H1 (cell line): ENCODE results near the gene SLC1A4. TPM values are rescaled to one million over a fixed set of nuclear protein-coding genes. Genes with fewer than 3 reads are reported as not detected.

Experiments
- CTCF ChIA-PET: fragments of 300-600 bp; sonication (Branson Sonifier 250); formaldehyde crosslinking; loops from one replicate; lab custom pipeline; 2021; ENCODE audit not compliant: partially characterized antibody; lab: Charles Lee
- POLR2A ChIA-PET: fragments of 300-600 bp; sonication (Branson Sonifier 250); formaldehyde crosslinking; loops from one replicate; lab custom pipeline; 2021; ENCODE audit warnings: inconsistent platforms; ENCODE audit not compliant: partially characterized antibody; lab: Charles Lee
- DNase-seq, 2 experiments: peaks; one replicate each; pipeline versions ENCODE4 v3.0.0 to v3.0.0-alpha.2; 2010 to 2022; ENCODE audit warnings: low spot score in 2 of 2, low read depth in 1 of 2, mixed read lengths in 1 of 2
- FAIRE-seq: peaks from 2 replicates; lab custom pipeline; 2011; peaks lifted over from hg19 to GRCh38; lab: Jason Lieb, UNC
- H2AFZ ChIP-seq: 2 replicates; pipeline ENCODE4 v1.8.1; 2012; ENCODE audit warnings: low read length, inconsistent platforms
- H2AK5ac ChIP-seq: 2 replicates; pipeline ENCODE4 v1.6.1; 2013; ENCODE audit warnings: low read depth, low read length
- H2BK120ac ChIP-seq: replicated peaks from 2 replicates; pipeline ENCODE3; 2013; ENCODE audit warnings: low read depth, low read length, inconsistent platforms
- H2BK12ac ChIP-seq: 2 replicates; pipeline ENCODE4 v1.6.1; 2013; ENCODE audit warnings: low read depth, low read length
- H2BK15ac ChIP-seq: 2 replicates; pipeline ENCODE4 v1.6.1; 2013; ENCODE audit warnings: low read length
- H2BK20ac ChIP-seq: 2 replicates; pipeline ENCODE4 v1.6.1; 2013; ENCODE audit warnings: low read length
- H2BK5ac ChIP-seq: 2 replicates; pipeline ENCODE4 v1.6.1; 2013; ENCODE audit warnings: low read depth, low read length
- H3K14ac ChIP-seq: 2 replicates; pipeline ENCODE4 v1.6.1; 2013; ENCODE audit warnings: inconsistent platforms; ENCODE audit not compliant: insufficient read length
- H3K18ac ChIP-seq: 2 replicates; pipeline ENCODE4 v1.6.1; 2013; ENCODE audit warnings: low read length; ENCODE audit errors: extremely low read depth
- H3K23ac ChIP-seq: 2 replicates; pipeline ENCODE4 v1.6.1; 2013; ENCODE audit warnings: inconsistent platforms; ENCODE audit not compliant: insufficient read length
- H3K23me2 ChIP-seq: 2 replicates; pipeline ENCODE4 v1.6.1; 2013; ENCODE audit warnings: low read depth, low read length
- H3K27ac ChIP-seq: 2 replicates; pipeline ENCODE4 v1.6.1; 2011; ENCODE audit warnings: low read depth, low read length, inconsistent platforms
- H3K27me3 ChIP-seq, 4 experiments: replicated peaks in 1 of 4; 1 replicate in 1 of 4; 2 replicates in 3 of 4; pipeline versions ENCODE4 v1.6.1 to v1.8.1; 2011 to 2013; ENCODE audit warnings: low read length in 3 of 4, mild to moderate bottlenecking in 3 of 4, inconsistent platforms in 2 of 4, mixed read lengths in 2 of 4, moderate library complexity in 1 of 4; ENCODE audit not compliant: control insufficient read depth in 3 of 4, insufficient read depth in 3 of 4; ENCODE audit errors: extremely low read depth in 1 of 4
- H3K36me3 ChIP-seq, 4 experiments: 2 replicates each; pipeline versions ENCODE4 v1.6.1 to v1.8.1; 2011 to 2013; ENCODE audit warnings: mild to moderate bottlenecking in 4 of 4, low read length in 3 of 4, moderate library complexity in 2 of 4, control low read depth in 1 of 4, inconsistent platforms in 1 of 4; ENCODE audit not compliant: insufficient read depth in 4 of 4, control insufficient read depth in 2 of 4
- H3K4ac ChIP-seq: replicated peaks from 2 replicates; pipeline ENCODE3; 2013; ENCODE audit warnings: low read length, low read depth, mixed read lengths, inconsistent platforms; ENCODE audit not compliant: insufficient read length
- H3K4me1 ChIP-seq, 4 experiments: replicated peaks in 1 of 4; 1 replicate in 1 of 4; 2 replicates in 3 of 4; pipeline versions ENCODE4 v1.6.1 to v1.8.1; 2011 to 2013; ENCODE audit warnings: low read length in 3 of 4, inconsistent platforms in 2 of 4, mixed read lengths in 1 of 4; ENCODE audit not compliant: insufficient read depth in 4 of 4, control insufficient read depth in 3 of 4
- H3K4me2 ChIP-seq, 2 experiments: 2 replicates each; pipeline versions ENCODE4 v1.6.1 to v1.8.1; 2011 to 2013; ENCODE audit warnings: low read depth in 2 of 2, low read length in 2 of 2, control low read depth in 1 of 2, inconsistent platforms in 1 of 2, mild to moderate bottlenecking in 1 of 2; ENCODE audit not compliant: insufficient read depth in 1 of 2
- H3K4me3 ChIP-seq, 4 experiments: fragments of 200-600, 300-600 bp in 1 of 4; sonication (generic), shearing (Covaris generic), sonication (Bioruptor Twin) in 1 of 4; 2 replicates each; pipeline versions ENCODE4 v1.5.1 to v1.8.1; 2011 to 2016; ENCODE audit warnings: low read length in 4 of 4, low read depth in 3 of 4, control low read depth in 2 of 4, inconsistent platforms in 2 of 4, mild to moderate bottlenecking in 2 of 4, mixed read lengths in 1 of 4, moderate library complexity in 1 of 4; ENCODE audit not compliant: insufficient read depth in 2 of 4; ENCODE audit errors: extremely low read depth in 1 of 4
- H3K56ac ChIP-seq: replicated peaks from 2 replicates; pipeline ENCODE3; 2013; ENCODE audit warnings: low read depth, mild to moderate bottlenecking, mixed read lengths, low read length, inconsistent platforms; ENCODE audit not compliant: insufficient read length
- H3K79me1 ChIP-seq: 2 replicates; pipeline ENCODE4 v1.6.1; 2013; ENCODE audit warnings: low read depth, low read length, control low read depth
- H3K79me2 ChIP-seq, 2 experiments: 2 replicates each; pipeline versions ENCODE4 v1.6.1 to v1.8.1; 2012 to 2013; ENCODE audit warnings: low read length in 2 of 2, mild to moderate bottlenecking in 2 of 2, inconsistent platforms in 1 of 2; ENCODE audit not compliant: insufficient read depth in 2 of 2, control insufficient read depth in 1 of 2
- H3K9ac ChIP-seq, 4 experiments: replicated peaks in 1 of 4; 1 replicate in 1 of 4; 2 replicates in 3 of 4; pipeline versions ENCODE4 v1.6.1 to v1.8.1; 2011 to 2013; ENCODE audit warnings: low read depth in 3 of 4, low read length in 3 of 4, control low read depth in 2 of 4, mild to moderate bottlenecking in 2 of 4, moderate library complexity in 2 of 4, inconsistent platforms in 1 of 4; ENCODE audit errors: extremely low read depth in 1 of 4
- H3K9me3 ChIP-seq, 2 experiments: 2 replicates each; pipeline versions ENCODE4 v1.6.1 to v1.8.1; 2012 to 2013; ENCODE audit warnings: mild to moderate bottlenecking in 2 of 2, moderate library complexity in 2 of 2, control low read depth in 1 of 2, inconsistent platforms in 1 of 2, low read depth in 1 of 2, low read length in 1 of 2, mixed read lengths in 1 of 2; ENCODE audit not compliant: insufficient read depth in 2 of 2
- H4K20me1 ChIP-seq, 2 experiments: replicated peaks in 1 of 2; 2 replicates each; pipeline versions ENCODE3 to v1.8.1; 2011 to 2013; ENCODE audit warnings: inconsistent platforms in 2 of 2, low read length in 2 of 2, mild to moderate bottlenecking in 1 of 2; ENCODE audit not compliant: insufficient read depth in 2 of 2, control insufficient read depth in 1 of 2
- H4K5ac ChIP-seq: 2 replicates; pipeline ENCODE4 v1.6.1; 2013; ENCODE audit warnings: low read length, low read depth, mixed read lengths, inconsistent platforms; ENCODE audit not compliant: insufficient read length
- H4K8ac ChIP-seq: 2 replicates; pipeline ENCODE4 v1.8.0; 2013; ENCODE audit warnings: mild to moderate bottlenecking, moderate library complexity, low read length, inconsistent platforms; ENCODE audit not compliant: insufficient read depth; ENCODE audit errors: extremely low read depth
- H4K91ac ChIP-seq: replicated peaks from 2 replicates; pipeline ENCODE3; 2013; ENCODE audit warnings: low read length, mixed read lengths, inconsistent platforms; ENCODE audit not compliant: insufficient read length
- KDM5A ChIP-seq: fragments of 200-600 bp; IDR thresholded peaks from 2 replicates; pipeline ENCODE4 v1.7.1; 2012; ENCODE audit warnings: mild to moderate bottlenecking, low read length, inconsistent platforms, mixed read lengths
- NANOG ChIP-seq: IDR thresholded peaks from 2 replicates; pipeline ENCODE4 v1.6.1; 2011; ENCODE audit warnings: low read length, low read depth, mild to moderate bottlenecking, inconsistent platforms; ENCODE audit not compliant: insufficient read depth, poor library complexity, severe bottlenecking
- TBP ChIP-seq: IDR thresholded peaks from 2 replicates; pipeline ENCODE4 v1.6.1; 2011; ENCODE audit warnings: low read depth, low read length, improper control_type of control experiment
- TCF12 ChIP-seq: IDR thresholded peaks from 2 replicates; pipeline ENCODE4 v1.6.1; 2011; ENCODE audit warnings: low read depth, mild to moderate bottlenecking, low read length
- WGBS, 2 experiments: shearing (Covaris generic) in 1 of 2; methylation state at CpG; one replicate each; pipeline versions ENCODE4 v1.1.6 to v1.1.7; 2013 to 2015; ENCODE audit warnings: low lambda C conversion rate in 2 of 2, mixed read lengths in 2 of 2, inconsistent platforms in 1 of 2, low coverage in 1 of 2, missing lambda C conversion rate in 1 of 2; ENCODE audit not compliant: insufficient replicate concordance in 2 of 2, insufficient coverage in 1 of 2, insufficient read length in 1 of 2; ENCODE audit errors: extremely low coverage in 1 of 2, missing lambda C conversion rate in 1 of 2; 5-methylcytosine and 5-hydroxymethylcytosine counted together
- polyA plus RNA-seq, 7 experiments: library from polyadenylated mRNA; depleted of rRNA in 3 of 7; stranded (reverse) in 5 of 7; unstranded in 2 of 7; fragments of >200 nt in 5 of 7; fragments of 200-250 nt in 2 of 7; gene quantifications; 1 replicate in 5 of 7; 2 replicates in 1 of 7; 4 replicates in 1 of 7; pipeline versions ENCODE4 v1.2.1 to v1.2.3, GENCODE V29; 2011 to 2013; ENCODE audit warnings: missing spikeins in 2 of 7, mixed read lengths in 2 of 7
- total RNA-seq: library from RNA; stranded (reverse); fragmentation: NEBNext Ultra II Directional; extraction: Animal tissue kit (Norgen Biotek cat#: 25700); gene quantifications from 2 replicates; pipeline ENCODE4 v1.2.1, GENCODE V29; 2021
- TF ChIP-seq, protein P1 (sequence below): IDR thresholded peaks from 2 replicates; pipeline ENCODE4 v1.6.1; 2011; ENCODE audit warnings: low read length, improper control_type of control experiment
- TF ChIP-seq, protein P2 (sequence below), 3 experiments: IDR thresholded peaks; 1 replicate in 2 of 3; 2 replicates in 1 of 3; pipeline versions ENCODE4 v1.5.1 to v1.6.1; 2011; ENCODE audit warnings: low read length in 3 of 3, mild to moderate bottlenecking in 3 of 3, inconsistent platforms in 2 of 3, low read depth in 1 of 3, moderate library complexity in 1 of 3; ENCODE audit not compliant: insufficient read depth in 1 of 3; ENCODE audit errors: control extremely low read depth in 1 of 3

The SLC1A4 gene
- total and polyA plus RNA-seq, 2 of the 8 experiments (the other 6 are each of a cell fraction or from before 2014, with no cell fraction given), result 0.44 to 0.86 TPM

DNA sequence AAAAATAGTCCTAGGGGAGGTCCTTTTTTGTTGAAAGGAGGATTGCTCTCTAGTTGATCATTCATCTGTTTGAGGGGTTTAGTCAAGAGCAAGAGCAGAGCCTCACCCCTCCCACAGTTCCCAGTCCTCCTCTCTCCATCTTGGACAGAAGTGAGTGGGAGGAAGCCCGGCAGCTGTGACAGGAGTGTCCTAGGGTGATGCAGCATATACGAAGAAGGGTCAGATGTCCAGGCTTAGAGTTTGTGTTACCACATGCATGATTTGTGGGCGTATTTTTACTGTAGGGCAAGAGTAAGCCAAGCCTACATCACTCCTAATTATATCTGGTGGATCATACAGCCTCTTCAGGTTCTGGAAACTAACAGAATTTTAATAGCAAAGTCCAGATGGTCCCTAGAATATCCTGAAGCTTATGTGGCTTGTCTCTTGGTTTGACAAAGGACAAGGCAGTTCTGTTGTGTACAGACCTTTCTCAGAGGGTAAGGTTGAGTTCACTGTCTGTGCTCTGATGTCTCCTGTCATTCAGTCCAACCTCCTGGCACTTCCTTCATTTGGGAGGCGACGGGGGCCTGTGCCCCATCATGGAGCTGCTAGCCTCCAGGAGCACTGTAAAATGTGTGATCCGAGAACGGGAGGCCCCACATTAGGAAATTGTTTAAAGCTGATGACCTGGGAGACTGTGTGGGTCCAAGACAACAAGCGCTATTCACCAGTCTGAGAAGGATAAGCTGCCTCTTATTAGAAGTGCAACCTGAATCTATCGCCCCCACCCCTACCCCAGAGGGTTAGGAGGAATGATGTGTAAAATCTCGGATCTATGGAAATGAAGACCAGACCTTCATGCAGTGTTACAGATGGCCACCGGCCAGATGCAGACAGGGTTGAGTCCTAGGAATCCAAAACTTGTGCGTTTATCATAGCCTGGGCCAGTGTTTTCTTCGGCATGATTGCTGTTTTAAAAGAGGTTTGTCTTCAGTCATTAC, 73.9 kb downstream of the SLC1A4 start:
- no peaks in the 10 kb centered on the region; a peak in 1 of 8 replicates for H3K36me3 ChIP-seq
- ChIA-PET CTCF (interaction anchor here (0.6 to 3.7 kb wide), 11 partner anchors 12 to 421 kb away, joined by 3 to 26 read pairs (median 3); no protein-coding TSS in a partner anchor), POLR2A (interaction anchor here (0.6 to 0.9 kb wide), 3 partner anchors 14 to 26 kb away, joined by 3 to 4 read pairs (median 3); no protein-coding TSS in a partner anchor)
- H4K91ac ChIP-seq, result no peak overlapping the region
- H3K27me3 ChIP-seq, result no peaks in the 10 kb centered on the region
- H4K20me1 ChIP-seq, result peaks cover 14 to 25% of the 10 kb centered on the region in 2 experiments
- H4K5ac ChIP-seq, result no peak overlapping the region
- no peak overlapping the region for H3K4me2 ChIP-seq
- no peak overlapping the region for H3K9ac ChIP-seq
- peaks cover 8 to 87% of the 10 kb centered on the region in 2 experiments for H3K79me2 ChIP-seq
- no peaks in the 10 kb centered on the region for H3K9me3 ChIP-seq
- no peak for FAIRE-seq
- no peaks in the 10 kb centered on the region for H3K4me1 ChIP-seq
- no peak overlapping the region for H2BK12ac ChIP-seq
- H2BK5ac ChIP-seq, result no peak overlapping the region
- H4K8ac ChIP-seq, result no peak overlapping the region
- H2AFZ ChIP-seq, result no peak overlapping the region
- no peak overlapping the region for H3K27ac ChIP-seq
- H3K23ac ChIP-seq, result no peak overlapping the region
- H3K4me3 ChIP-seq, result no peak overlapping the region
- H3K14ac ChIP-seq, result no peak overlapping the region
- no peak overlapping the region for H3K56ac ChIP-seq
- no peak overlapping the region for H2AK5ac ChIP-seq
- 84% methylated on average over 13 of the region's 13 CpGs; no CpG with 5 or more reads in 1 of the 2 experiments for WGBS, 2 experiments
- no peaks in the 10 kb centered on the region for H3K23me2 ChIP-seq
- no peak overlapping the region for H2BK20ac ChIP-seq
- H2BK120ac ChIP-seq, result no peak overlapping the region
- DNase-seq, result no peak
- no peak overlapping the region for H3K18ac ChIP-seq
- no peak overlapping the region for H2BK15ac ChIP-seq
- H3K79me1 ChIP-seq, result peaks cover 17% of the 10 kb centered on the region
- H3K4ac ChIP-seq, result no peak overlapping the region
- TF ChIP-seq NANOG (no peak), TBP (no peak), TCF12 (no peak), KDM5A (no peak)
- TF ChIP-seq, protein P1, sequence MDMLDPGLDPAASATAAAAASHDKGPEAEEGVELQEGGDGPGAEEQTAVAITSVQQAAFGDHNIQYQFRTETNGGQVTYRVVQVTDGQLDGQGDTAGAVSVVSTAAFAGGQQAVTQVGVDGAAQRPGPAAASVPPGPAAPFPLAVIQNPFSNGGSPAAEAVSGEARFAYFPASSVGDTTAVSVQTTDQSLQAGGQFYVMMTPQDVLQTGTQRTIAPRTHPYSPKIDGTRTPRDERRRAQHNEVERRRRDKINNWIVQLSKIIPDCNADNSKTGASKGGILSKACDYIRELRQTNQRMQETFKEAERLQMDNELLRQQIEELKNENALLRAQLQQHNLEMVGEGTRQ, result no peak
- TF ChIP-seq, protein P2, sequence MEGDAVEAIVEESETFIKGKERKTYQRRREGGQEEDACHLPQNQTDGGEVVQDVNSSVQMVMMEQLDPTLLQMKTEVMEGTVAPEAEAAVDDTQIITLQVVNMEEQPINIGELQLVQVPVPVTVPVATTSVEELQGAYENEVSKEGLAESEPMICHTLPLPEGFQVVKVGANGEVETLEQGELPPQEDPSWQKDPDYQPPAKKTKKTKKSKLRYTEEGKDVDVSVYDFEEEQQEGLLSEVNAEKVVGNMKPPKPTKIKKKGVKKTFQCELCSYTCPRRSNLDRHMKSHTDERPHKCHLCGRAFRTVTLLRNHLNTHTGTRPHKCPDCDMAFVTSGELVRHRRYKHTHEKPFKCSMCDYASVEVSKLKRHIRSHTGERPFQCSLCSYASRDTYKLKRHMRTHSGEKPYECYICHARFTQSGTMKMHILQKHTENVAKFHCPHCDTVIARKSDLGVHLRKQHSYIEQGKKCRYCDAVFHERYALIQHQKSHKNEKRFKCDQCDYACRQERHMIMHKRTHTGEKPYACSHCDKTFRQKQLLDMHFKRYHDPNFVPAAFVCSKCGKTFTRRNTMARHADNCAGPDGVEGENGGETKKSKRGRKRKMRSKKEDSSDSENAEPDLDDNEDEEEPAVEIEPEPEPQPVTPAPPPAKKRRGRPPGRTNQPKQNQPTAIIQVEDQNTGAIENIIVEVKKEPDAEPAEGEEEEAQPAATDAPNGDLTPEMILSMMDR (IDR thresholded peaks at IDR 0.05; ENCODE audit: control extremely low read depth in 1 of 3, insufficient read depth in 1 of 3, low read depth in 1 of 3, low read length in 3 of 3), result no peak
